HEK293T (cell line): ENCODE measurements around the gene FRRS1L.

Experiments used
- ARNT ChIP-seq: fragments of 450-650 bp; IDR thresholded peaks from 2 replicates; pipeline ENCODE4 v1.6.1; 2017; ENCODE audit warnings: mild to moderate bottlenecking
- ELF4 ChIP-seq: fragments of 450-650 bp; IDR thresholded peaks from 2 replicates; pipeline ENCODE4 v1.6.1; 2017; ENCODE audit warnings: antibody characterized with exemption
- FOXA1 ChIP-seq: fragments of 450-650 bp; IDR thresholded peaks from 2 replicates; pipeline ENCODE4 v1.6.1; 2016; ENCODE audit warnings: mild to moderate bottlenecking
- SUZ12 ChIP-seq: fragments of 450-650 bp; IDR thresholded peaks from 2 replicates; pipeline ENCODE4 v1.6.1; 2016; ENCODE audit warnings: mild to moderate bottlenecking

GRCh38 chr9:109162677-109163076, 4.4 kb downstream of the FRRS1L start:
- TF ChIP-seq SUZ12 (no peak), FOXA1 (no peak), ELF4 (no peak), ARNT (no peak)
